Measurements from ENCODE around the gene PDE6C.
A peak's percentile ranks its signal among the peaks of the same experiment; 100 is the strongest.

The PDE6C gene

GRCh38 chr10:93601146-93601773 is 11.1 kb upstream of the PDE6C start, which contains the start of gene RBP4:
Gene RBP4, minus strand, starts transcription at chr10:93601235. Its CDS starts 207 bp downstream, at chr10:93601028.
- H3K4me3 ChIP-seq (ENCODE audit: low read depth, low read length): 0 out of 2 replicates have a peak within 1 kb of the TSS, but pooled peaks have one; percentile 16

GRCh38 chr10:93601774-93602162 is 10.6 kb upstream of the PDE6C start:
- no peak overlapping the region for H3K4me3 ChIP-seq (ENCODE audit: low read depth, low read length)
- no peak for TF ChIP-seq CTCF (IDR thresholded peaks at IDR 0.05; ENCODE audit: low read depth, low read length)

More at GRCh38 chr10:93601146-93601773, 11.1 kb upstream of the PDE6C start, which contains the start of gene RBP4:
- TF ChIP-seq CTCF (IDR thresholded peaks at IDR 0.05; ENCODE audit: low read depth, low read length): no peak

GRCh38 chr10:93603023-93603422 is 9.3 kb upstream of the PDE6C start:
- no peak for TF ChIP-seq CTCF (IDR thresholded peaks at IDR 0.05; ENCODE audit: low read depth, low read length)
- H3K4me3 ChIP-seq (ENCODE audit: low read depth, low read length): no peak overlapping the region

DNA sequence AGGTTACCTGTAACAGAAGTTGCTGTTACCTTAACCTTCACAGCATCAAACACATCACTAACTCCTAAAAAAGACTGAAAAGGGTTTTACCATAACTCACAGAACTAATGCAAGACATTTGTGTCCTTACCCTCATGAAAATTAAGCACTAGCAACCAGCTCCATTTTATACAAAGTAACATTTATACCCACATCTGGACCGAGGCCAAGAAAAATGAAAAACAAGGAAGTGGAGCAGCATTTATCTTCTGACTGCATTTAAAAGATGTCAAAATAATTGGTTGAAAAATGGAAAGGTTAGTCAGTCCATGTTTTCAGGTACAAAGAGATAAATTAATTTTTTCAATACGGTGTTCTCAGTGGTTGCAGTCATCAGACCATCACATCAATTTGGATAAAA is 8.2 kb upstream of the PDE6C start:
- H3K4me3 ChIP-seq (ENCODE audit: low read depth, low read length): no peak overlapping the region
- no peak for TF ChIP-seq CTCF (IDR thresholded peaks at IDR 0.05; ENCODE audit: low read depth, low read length)

DNA sequence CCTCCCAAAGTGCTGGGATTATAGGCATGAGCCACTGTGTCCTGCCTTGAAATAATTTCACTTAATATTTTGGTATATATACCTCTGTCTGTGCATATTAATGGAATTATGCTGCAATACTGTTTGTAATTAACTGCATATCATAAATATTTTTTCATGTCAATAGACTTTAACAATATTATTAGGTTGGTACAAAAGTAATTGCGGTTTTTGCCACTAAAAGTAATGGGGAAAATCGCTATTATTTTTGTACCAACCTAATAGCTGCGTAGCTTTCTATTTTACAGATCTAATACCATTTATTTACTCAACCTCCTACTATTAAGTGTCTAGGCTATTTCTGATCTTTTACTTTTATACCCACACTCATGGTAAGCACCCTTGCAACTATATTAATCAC is 3.9 kb upstream of the PDE6C start:
- no peak overlapping the region for H3K4me3 ChIP-seq (ENCODE audit: low read depth, low read length)
- TF ChIP-seq CTCF (IDR thresholded peaks at IDR 0.05; ENCODE audit: low read depth, low read length): no peak

- TF ChIP-seq CTCF (IDR thresholded peaks at IDR 0.05; ENCODE audit: low read depth, low read length): no peak
- H3K4me3 ChIP-seq (ENCODE audit: low read depth, low read length): no peak overlapping the region
Measured at GRCh38 chr10:93613126-93613525, 789 bp downstream of the PDE6C start.

DNA sequence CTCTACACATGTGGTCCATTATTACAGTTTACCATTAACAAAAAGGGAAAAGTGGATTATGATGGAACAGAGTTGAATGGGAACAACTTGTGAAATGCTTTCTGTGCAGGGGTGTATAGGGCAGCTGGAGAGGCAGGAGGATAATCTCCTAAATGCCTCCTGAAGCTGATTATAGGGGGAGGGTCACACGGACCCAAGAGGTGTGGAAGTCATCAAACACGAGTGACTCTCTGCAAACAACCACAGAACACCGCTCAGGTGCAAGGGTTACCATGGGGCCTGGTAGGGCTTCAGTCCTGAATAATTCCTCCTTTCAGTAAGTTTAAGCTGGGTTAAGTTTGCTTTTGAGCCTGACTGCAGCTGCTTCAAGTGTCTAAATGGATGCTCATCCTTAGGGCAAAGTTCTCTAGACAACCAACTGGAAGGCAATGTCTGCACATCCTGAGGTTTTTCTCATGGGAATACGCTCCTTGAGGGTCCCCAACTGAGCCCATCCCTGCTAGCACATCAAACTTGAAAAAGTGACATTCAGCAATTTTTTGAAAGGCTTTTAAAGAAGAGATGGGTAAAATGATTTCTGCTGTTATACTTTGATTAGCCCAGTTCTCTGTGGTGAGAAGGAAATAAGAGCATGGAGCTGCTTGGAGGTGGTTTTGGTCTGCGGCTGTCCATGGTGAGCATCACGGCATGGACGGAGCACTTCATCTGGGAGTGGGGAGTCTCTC is 1.9 kb downstream of the PDE6C start:
- no peak for TF ChIP-seq CTCF (IDR thresholded peaks at IDR 0.05; ENCODE audit: low read depth, low read length)
- H3K4me3 ChIP-seq (ENCODE audit: low read depth, low read length): no peak overlapping the region
